LNCaP clone FGC (cell line): ENCODE data around the gene SSC5D.

ENCODE experiments used
- DNase-seq: peaks from one replicate; pipeline ENCODE4 v3.0.0-alpha.2; 2011; ENCODE audit warnings: low read depth
- H3K4me3 ChIP-seq: 2 replicates; pipeline ENCODE4 v1.5.1; 2011; ENCODE audit warnings: mild to moderate bottlenecking, low read depth, low read length, control low read depth
- TF ChIP-seq, protein P1 (sequence below): IDR thresholded peaks from 2 replicates; pipeline ENCODE4 v1.5.1; 2012; ENCODE audit warnings: mild to moderate bottlenecking; ENCODE audit not compliant: control insufficient read depth, insufficient read depth; ENCODE audit errors: extremely low read depth

The SSC5D gene

DNA sequence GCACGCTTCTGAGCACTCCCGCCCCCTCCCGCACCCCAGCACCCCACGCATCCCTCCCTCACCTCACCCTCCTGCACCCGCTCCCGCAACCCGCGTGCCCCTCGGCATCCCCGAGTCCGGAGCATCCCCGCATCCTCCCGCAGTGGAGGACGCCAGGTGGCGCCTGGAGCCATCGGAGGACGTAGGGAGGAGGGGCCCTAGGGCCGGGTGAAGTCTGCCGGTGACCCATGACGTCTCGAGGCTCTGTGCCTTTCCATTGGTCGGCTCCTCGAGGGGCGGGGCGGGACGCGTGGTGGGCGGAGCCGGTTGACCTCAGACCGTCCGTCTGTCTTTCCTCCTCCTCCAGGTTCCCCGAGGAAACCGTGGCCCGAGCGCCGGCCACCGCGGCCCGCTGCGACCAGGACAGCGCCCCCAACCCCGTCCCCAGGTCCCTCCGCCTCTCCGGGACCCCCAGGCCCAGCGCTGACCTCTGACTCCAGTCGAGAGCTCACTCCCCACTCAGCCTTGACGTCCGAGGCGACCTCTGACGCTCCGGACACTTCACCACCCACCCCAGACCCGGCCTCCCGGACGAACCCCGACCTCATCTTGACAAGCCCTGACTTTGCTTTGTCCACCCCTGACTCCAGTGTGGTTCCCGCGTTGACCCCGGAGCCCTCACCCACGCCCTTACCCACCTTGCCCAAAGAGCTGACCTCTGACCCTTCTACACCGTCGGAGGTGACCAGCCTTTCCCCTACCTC is 28.8 kb downstream of the SSC5D start:
- TF ChIP-seq, protein P1, sequence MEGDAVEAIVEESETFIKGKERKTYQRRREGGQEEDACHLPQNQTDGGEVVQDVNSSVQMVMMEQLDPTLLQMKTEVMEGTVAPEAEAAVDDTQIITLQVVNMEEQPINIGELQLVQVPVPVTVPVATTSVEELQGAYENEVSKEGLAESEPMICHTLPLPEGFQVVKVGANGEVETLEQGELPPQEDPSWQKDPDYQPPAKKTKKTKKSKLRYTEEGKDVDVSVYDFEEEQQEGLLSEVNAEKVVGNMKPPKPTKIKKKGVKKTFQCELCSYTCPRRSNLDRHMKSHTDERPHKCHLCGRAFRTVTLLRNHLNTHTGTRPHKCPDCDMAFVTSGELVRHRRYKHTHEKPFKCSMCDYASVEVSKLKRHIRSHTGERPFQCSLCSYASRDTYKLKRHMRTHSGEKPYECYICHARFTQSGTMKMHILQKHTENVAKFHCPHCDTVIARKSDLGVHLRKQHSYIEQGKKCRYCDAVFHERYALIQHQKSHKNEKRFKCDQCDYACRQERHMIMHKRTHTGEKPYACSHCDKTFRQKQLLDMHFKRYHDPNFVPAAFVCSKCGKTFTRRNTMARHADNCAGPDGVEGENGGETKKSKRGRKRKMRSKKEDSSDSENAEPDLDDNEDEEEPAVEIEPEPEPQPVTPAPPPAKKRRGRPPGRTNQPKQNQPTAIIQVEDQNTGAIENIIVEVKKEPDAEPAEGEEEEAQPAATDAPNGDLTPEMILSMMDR: peak; percentile 99
- DNase-seq: peak; percentile 46
- H3K4me3 ChIP-seq: peak overlapping the region; percentile 50

DNA sequence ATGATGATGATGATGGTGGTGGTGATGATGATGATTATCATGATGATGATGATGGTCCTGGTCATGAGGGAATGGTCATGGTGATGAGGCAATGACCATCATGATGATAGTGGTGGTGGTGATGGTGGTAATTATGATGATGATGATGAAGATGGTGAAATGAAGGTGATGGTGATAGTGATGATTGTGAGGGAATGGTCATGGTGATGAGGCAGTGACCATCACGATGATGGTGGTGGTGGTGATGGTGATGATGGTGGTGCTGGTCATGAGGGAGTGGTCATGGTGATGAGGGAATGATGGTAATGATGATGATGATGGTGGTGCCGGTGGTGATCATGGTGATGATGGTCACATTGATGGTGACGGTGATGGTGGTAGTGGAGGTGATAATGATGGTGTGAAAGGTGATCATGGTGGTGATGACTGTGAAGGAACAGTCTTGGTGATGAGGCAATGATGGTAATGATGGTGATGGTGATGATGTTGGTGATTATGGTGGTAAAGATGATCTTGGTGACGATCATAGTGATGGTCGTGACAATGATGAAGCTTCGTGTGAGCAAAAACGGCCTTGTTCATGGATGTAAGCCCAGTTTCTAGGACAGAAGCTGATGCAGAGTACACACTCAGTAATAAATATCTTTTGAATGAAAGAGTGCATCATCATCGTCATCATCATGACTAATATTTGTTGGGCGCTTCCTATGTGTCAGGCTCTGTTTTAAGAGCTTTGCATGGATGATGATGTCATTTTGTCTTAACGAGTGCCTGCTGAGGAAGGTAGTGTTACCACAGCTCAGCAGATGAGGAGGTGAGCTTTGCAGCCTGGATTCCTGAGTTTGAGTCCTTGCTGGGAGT is 31.4 kb downstream of the SSC5D start:
- no peak for DNase-seq
- H3K4me3 ChIP-seq: no peak overlapping the region
- TF ChIP-seq, protein P1: no peak

DNA sequence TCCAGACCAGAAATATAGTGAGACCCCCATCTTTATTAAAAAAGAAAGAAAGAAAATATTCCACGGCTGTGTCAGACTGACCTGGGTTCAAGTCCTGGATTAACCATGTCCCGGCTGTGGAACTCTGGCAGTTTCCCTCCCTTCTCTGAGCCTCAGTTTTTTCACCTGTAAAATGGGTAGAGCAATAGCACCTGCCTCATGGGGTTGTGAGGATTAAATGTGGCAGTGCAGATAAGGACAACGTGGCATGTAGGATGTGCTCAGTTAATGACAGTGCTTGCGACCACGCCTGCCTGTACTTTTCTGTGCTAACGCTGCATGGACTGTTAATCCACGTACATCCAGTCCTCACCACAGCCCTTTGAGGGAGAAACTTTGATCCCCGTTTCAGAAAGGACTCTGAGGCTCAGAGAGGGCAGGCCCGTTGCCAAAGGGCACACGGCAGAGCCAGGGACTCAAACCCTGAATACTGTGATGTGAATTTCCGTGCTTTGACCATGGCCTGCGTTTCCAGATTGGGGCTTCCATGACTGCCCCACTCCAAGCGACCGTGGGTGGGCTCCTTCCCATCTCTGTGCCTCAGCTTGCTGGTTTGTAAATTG is 32.6 kb downstream of the SSC5D start:
- DNase-seq: no peak
- no peak overlapping the region for H3K4me3 ChIP-seq
- TF ChIP-seq, protein P1: no peak

DNA sequence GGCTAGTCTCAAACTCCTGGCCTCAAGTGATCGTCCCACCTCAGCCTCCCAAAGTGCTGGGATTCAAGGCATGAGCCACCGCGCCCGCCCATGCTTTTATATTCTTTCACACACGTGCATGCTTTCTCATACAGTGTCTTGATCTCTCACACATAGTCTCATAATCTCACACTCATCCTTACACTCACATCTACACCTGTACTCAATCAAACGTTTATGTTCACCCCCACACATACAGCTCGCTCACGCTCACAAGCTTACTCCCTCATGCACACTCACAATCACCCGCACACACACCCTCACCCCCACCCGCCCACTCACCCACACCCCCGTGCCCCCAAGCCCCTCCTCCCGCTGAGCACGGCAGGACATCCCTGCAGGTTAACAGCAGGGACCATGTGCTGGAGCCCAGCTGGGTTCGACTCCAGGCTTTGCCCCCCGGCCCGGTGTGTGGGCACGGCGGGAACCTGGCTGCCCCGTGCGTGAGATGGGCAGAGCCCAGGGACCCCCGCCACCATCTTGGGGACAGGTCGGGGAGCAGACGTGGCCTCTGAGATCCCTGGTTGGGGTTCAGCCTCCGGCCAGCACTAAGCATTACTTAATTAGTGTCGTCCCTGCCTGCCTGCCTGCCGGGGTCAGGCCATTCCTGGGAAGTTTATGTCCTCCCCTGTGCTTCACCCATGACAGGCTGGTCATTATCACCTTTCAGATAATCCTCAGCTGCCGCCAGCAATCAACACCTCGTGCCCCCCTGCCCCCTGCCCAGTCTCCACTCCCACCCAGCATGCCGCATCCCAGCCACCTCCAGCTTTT is 37.3 kb downstream of the SSC5D start:
- TF ChIP-seq, protein P1: no peak
- DNase-seq: no peak
- no peak overlapping the region for H3K4me3 ChIP-seq

DNA sequence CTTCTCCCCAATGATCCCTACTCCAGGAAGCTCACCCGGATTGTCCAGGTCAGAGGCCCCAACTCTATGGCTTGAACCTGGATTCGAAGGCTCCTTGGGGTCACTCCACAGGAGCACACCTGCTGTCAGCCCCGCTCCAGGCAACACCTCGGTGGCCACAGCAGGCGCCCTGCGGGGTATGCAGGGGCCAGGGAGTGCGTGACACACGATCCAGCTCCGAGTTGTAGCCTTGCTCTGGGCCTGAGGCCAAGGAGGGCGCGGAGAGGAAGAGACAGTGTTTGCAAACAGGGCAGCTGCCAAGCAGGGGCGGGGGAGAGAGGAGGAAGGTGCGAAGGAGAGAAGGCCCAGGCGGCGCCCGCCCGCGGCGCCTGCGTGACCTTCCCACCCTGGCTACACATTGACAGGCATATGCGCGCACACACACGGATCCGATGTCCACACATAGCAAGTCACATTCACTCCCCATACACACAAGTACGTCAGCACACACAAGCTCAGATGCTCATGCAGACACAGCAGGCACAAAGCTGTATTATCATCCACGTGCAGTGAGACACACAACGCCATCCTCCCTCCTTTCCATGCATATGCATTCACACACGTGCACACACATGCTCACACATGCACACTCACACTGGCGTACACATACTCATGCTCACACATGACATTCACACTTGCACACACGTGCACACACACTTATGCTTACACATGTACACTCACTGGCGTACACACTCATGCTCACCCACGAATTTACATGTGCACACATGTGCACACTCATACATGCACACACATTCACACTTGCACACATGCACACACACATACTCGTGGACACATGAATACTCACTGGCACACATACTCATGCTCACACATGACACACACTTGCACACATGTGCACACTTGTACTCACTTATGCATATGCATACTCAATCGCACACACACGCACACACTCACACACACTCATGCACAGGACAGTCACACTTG is 38.3 kb downstream of the SSC5D start:
- peak; percentile 75 for DNase-seq
- H3K4me3 ChIP-seq: no peak overlapping the region
- TF ChIP-seq, protein P1: no peak
